ENCODE results near the gene ANTXRL.
A peak's percentile ranks its signal among the peaks of the same experiment; 100 is the strongest.

Gene ANTXRL

DNA sequence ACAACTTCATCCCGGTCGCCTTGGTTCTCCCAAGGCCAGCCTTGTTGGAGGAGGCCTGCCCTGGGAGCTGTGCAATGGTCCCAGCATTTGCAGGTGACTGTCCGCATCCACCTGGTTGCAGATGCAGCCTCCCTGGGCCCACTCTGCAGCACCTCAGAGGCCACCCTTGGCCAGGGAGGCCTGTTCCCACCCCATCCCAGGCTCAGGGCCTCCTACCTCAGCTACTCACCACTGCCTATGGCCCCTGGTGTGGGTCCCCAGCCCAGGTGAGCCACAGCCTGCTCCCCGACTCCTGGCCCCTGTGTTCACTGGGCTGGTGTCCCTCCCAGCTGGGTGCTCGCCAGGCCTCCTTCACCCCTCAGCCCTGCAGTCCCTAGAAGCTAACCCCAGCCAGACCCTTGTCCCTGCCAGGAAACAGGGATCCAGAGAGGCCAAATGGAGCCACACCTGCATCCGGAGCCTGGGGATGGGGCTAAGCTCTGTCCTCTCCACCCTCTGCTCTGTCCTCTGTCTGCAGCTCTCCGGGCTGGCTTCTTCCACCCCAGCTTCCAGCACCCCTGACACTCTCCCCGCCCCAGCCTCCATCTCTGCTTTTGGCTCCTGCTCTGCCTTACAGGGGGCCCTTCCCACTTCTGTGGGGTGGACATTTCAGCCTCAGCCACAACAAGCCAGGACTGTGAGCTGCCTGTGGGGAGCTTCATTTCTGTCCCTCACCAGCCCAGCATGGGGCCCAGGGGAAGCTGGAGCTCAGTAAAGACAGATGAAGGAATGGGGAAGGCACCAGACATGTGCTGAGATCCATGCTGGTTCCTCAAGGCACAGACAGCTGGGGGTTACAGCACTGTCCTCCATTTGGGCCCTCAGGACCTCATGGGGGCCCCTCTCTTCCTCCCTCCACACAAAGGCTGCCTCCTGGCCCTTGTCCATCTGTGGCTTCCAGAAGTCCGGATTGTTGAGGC, 35.6 kb upstream of the ANTXRL start:
- Histone ChIP-seq H4K91ac (ENCODE audit: low read depth, low read length, poor library complexity) (no peak overlapping the region), H3K27me3 (ENCODE audit: control insufficient read depth in 3 of 3, insufficient read depth in 3 of 3, low read depth in 1 of 3, low read length in 3 of 3) (no peaks in the 10 kb centered on the region), H3K18ac (ENCODE audit: low read length) (peak overlapping the region; percentile 77), H3K27ac (replicated peaks; ENCODE audit: low read length) (no peak overlapping the region), H3K4me3 (ENCODE audit: low read length in 2 of 2) (no peak overlapping the region), H2BK12ac (ENCODE audit: low read length) (no peak overlapping the region), H2BK5ac (ENCODE audit: low read length) (peak overlapping the region; percentile 27), H3K9me3 (replicated peaks in 1 of 2; ENCODE audit: control insufficient read depth in 2 of 2, insufficient read depth in 1 of 2, low read depth in 1 of 2, low read length in 2 of 2) (no peaks in the 10 kb centered on the region), H2BK120ac (ENCODE audit: low read depth, low read length) (no peak overlapping the region), H3K4me1 (ENCODE audit: control insufficient read depth in 2 of 2, insufficient read depth in 1 of 2, low read depth in 1 of 2, low read length in 2 of 2) (no peaks in the 10 kb centered on the region), H3K4ac (ENCODE audit: low read length) (no peak overlapping the region), H2AK5ac (ENCODE audit: low read depth, low read length) (peak overlapping the region; percentile 53), H3K14ac (ENCODE audit: low read length) (no peak overlapping the region), H2BK15ac (ENCODE audit: low read length) (no peak overlapping the region), H3K4me2 (ENCODE audit: insufficient read depth, low read length, poor library complexity, severe bottlenecking) (no peak overlapping the region), H3K23ac (ENCODE audit: low read depth, low read length, poor library complexity) (peak overlapping the region; percentile 61), H3K36me3 (replicated peaks in 1 of 2; ENCODE audit: control insufficient read depth in 2 of 2, insufficient read depth in 2 of 2, low read length in 2 of 2) (no peaks in the 10 kb centered on the region), H3K9ac (ENCODE audit: low read depth, low read length, poor library complexity) (no peak overlapping the region), H2AFZ (ENCODE audit: low read length) (no peak overlapping the region), H3K79me1 (ENCODE audit: low read depth, low read length) (no peaks in the 10 kb centered on the region), H4K8ac (ENCODE audit: low read depth, low read length) (no peak overlapping the region)
- DNase-seq (ENCODE audit: low spot score) = no peak
- WGBS, 2 donors (ENCODE audit: extremely low coverage in 2 of 2, insufficient read length in 2 of 2, insufficient replicate concordance in 1 of 2) = no CpG with 5 or more reads among the region's 9 CpGs

DNA sequence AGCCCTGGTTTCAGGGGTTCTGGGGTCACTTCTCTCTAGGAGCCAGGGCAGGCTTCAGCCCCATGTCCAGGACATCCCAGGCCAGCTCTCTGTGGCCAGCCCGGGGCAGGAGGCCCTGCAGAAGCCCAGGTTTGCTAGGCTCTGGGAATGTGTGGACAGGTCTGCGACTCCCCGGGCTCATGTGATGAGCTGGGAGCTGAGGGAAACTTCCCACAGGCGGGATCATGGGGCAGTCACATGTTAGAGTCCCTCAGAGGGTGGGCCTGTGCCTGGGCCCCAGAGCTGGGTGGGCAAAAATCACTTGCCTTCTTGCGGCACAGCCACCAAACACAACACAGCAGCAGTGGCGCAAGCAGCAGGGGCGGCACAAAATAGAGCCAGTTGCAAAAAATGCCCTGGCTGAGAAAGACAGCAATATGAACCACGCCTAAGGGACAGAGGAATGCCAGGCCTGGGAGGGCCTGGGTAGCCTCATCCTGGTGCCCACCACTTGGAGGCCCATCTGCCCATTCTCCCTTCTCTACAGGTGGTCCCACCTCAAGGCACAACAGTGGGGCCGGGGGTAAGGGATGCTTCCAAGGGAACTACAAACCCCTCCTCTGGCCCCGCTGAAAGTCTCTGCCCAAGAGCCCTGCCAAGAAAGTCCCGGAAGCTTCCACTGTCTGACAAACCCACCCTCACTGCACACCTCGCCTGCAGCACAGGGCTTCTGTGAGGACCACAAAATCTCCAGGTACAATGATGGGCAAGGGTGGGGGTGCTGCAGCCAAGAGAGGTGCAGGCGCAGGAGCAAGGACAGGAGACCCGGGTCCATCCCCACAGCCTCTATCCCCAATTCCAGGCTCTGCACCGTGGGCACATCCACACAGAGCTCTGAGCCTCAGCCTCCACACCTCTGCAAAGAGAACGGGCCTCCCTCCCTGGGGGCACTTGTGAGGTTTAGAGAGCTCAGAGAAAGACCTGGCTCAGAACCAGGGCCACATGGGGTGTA, 34.6 kb upstream of the ANTXRL start:
- Histone ChIP-seq H2AK5ac (ENCODE audit: low read depth, low read length) (peak overlapping the region; percentile 43), H2BK5ac (ENCODE audit: low read length) (peak overlapping the region; percentile 27), H3K79me1 (ENCODE audit: low read depth, low read length) (no peaks in the 10 kb centered on the region), H3K36me3 (replicated peaks in 1 of 2; ENCODE audit: control insufficient read depth in 2 of 2, insufficient read depth in 2 of 2, low read length in 2 of 2) (no peaks in the 10 kb centered on the region), H2BK12ac (ENCODE audit: low read length) (no peak overlapping the region), H3K18ac (ENCODE audit: low read length) (peak overlapping the region; percentile 13), H3K4me2 (ENCODE audit: insufficient read depth, low read length, poor library complexity, severe bottlenecking) (no peak overlapping the region), H3K4ac (ENCODE audit: low read length) (no peak overlapping the region), H2AFZ (ENCODE audit: low read length) (no peak overlapping the region), H3K9me3 (replicated peaks in 1 of 2; ENCODE audit: control insufficient read depth in 2 of 2, insufficient read depth in 1 of 2, low read depth in 1 of 2, low read length in 2 of 2) (no peaks in the 10 kb centered on the region), H4K8ac (ENCODE audit: low read depth, low read length) (no peak overlapping the region), H3K4me1 (ENCODE audit: control insufficient read depth in 2 of 2, insufficient read depth in 1 of 2, low read depth in 1 of 2, low read length in 2 of 2) (no peaks in the 10 kb centered on the region), H3K27me3 (ENCODE audit: control insufficient read depth in 3 of 3, insufficient read depth in 3 of 3, low read depth in 1 of 3, low read length in 3 of 3) (no peaks in the 10 kb centered on the region), H3K4me3 (ENCODE audit: low read length in 2 of 2) (no peak overlapping the region), H3K27ac (replicated peaks; ENCODE audit: low read length) (no peak overlapping the region), H3K9ac (ENCODE audit: low read depth, low read length, poor library complexity) (no peak overlapping the region), H4K91ac (ENCODE audit: low read depth, low read length, poor library complexity) (no peak overlapping the region), H2BK15ac (ENCODE audit: low read length) (no peak overlapping the region), H3K23ac (ENCODE audit: low read depth, low read length, poor library complexity) (peak overlapping the region; percentile 34), H3K14ac (ENCODE audit: low read length) (no peak overlapping the region), H2BK120ac (ENCODE audit: low read depth, low read length) (no peak overlapping the region)
- DNase-seq (ENCODE audit: low spot score) = no peak
- no CpG with 5 or more reads among the region's 16 CpGs for WGBS, 2 donors (ENCODE audit: extremely low coverage in 2 of 2, insufficient read length in 2 of 2, insufficient replicate concordance in 1 of 2)

DNA sequence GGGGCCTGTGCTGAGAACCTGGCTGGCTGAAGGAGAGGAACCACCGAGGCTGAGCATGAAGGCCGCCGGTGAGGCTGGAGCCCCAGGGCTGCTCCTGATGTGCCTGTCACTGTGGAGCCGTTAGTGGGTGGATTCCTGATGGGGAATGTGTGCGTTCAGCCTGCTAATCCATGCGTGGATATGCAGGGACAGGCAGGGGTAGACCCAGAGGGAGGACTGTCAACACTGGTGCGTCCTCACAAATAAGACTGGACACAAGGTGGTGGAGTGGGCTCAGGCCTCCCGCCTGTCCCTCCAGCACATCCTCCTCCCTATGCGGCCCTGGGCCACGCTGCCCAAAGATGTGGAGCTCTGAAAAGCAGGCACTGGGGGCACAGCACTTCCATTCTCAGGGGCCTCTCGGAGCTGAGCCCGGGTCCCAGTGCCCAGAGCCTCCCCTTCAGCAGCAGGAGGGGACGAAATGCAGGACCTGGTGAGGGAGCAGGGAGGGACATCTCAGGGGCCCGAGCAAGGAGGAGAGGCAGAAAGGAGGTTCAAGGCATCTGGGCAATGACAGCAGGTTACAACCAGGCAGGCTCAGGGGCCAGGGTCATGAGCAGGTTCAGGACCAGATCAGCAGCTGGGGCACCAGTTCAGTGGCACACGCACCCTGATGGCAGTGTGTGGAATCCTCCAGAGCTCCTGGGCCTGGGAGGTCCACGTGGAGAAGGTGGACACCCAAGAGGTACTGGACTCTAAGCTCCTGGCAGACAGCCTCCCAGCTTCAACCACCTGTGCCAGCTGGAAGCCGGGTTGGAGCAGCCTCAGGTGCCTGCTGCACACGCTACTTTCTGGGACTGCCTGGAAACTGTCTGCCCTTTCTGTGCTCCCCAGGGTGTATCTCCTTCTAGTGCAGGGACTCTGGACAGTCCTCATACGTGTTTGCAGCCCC, 33.5 kb upstream of the ANTXRL start:
- Histone ChIP-seq H2BK12ac (ENCODE audit: low read length) (peak overlapping the region; percentile 46), H2BK120ac (ENCODE audit: low read depth, low read length) (peak overlapping the region; percentile 36), H3K9ac (ENCODE audit: low read depth, low read length, poor library complexity) (peak overlapping the region; percentile 9), H3K27me3 (ENCODE audit: control insufficient read depth in 3 of 3, insufficient read depth in 3 of 3, low read depth in 1 of 3, low read length in 3 of 3) (no peaks in the 10 kb centered on the region), H2AFZ (ENCODE audit: low read length) (no peak overlapping the region), H3K9me3 (replicated peaks in 1 of 2; ENCODE audit: control insufficient read depth in 2 of 2, insufficient read depth in 1 of 2, low read depth in 1 of 2, low read length in 2 of 2) (no peaks in the 10 kb centered on the region), H3K4me1 (ENCODE audit: control insufficient read depth in 2 of 2, insufficient read depth in 1 of 2, low read depth in 1 of 2, low read length in 2 of 2) (no peaks in the 10 kb centered on the region), H3K79me1 (ENCODE audit: low read depth, low read length) (no peaks in the 10 kb centered on the region), H3K23ac (ENCODE audit: low read depth, low read length, poor library complexity) (peak overlapping the region; percentile 68), H3K14ac (ENCODE audit: low read length) (peak overlapping the region; percentile 60), H3K4ac (ENCODE audit: low read length) (peak overlapping the region; percentile 56), H3K18ac (ENCODE audit: low read length) (peak overlapping the region; percentile 72), H3K27ac (replicated peaks; ENCODE audit: low read length) (no peak overlapping the region), H2AK5ac (ENCODE audit: low read depth, low read length) (peak overlapping the region; percentile 94), H3K4me2 (ENCODE audit: insufficient read depth, low read length, poor library complexity, severe bottlenecking) (no peak overlapping the region), H2BK5ac (ENCODE audit: low read length) (peak overlapping the region; percentile 94), H4K8ac (ENCODE audit: low read depth, low read length) (no peak overlapping the region), H2BK15ac (ENCODE audit: low read length) (peak overlapping the region; percentile 54), H3K36me3 (replicated peaks in 1 of 2; ENCODE audit: control insufficient read depth in 2 of 2, insufficient read depth in 2 of 2, low read length in 2 of 2) (no peaks in the 10 kb centered on the region), H4K91ac (ENCODE audit: low read depth, low read length, poor library complexity) (no peak overlapping the region), H3K4me3 (ENCODE audit: low read length in 2 of 2) (peak overlapping the region in 1 of 2 donors; percentile 21)
- DNase-seq (ENCODE audit: low spot score) = no peak
- no CpG with 5 or more reads among the region's 19 CpGs for WGBS, 2 donors (ENCODE audit: extremely low coverage in 2 of 2, insufficient read length in 2 of 2, insufficient replicate concordance in 1 of 2)

Measured in neuronal stem cell (in vitro differentiated cells).